ENCODE data around the gene XG.

XG gene

GRCh38 chrX:2709556-2709955 lies 42.3 kb upstream of the XG start:
- Histone ChIP-seq H3K4me3 (ENCODE audit: control insufficient read depth in 1 of 7, extremely low read depth in 1 of 7, insufficient read depth in 4 of 7, low read depth in 2 of 7, low read length in 6 of 7) (peak overlapping the region in 3 of 7 experiments; percentile 12 to 63 (median 37)), H3K27me3 (replicated peaks in 2 of 5; ENCODE audit: control insufficient read depth in 4 of 5, insufficient read depth in 5 of 5, low read length in 4 of 5) (no peaks in the 10 kb centered on the region), H3K36me3 (ENCODE audit: control insufficient read depth in 4 of 4, insufficient read depth in 4 of 4, low read length in 3 of 4) (peaks cover 0 to 21% (median 12%) of the 10 kb centered on the region in 4 experiments), H3K9me3 (ENCODE audit: control extremely low read depth in 1 of 5, control insufficient read depth in 4 of 5, insufficient read depth in 2 of 5, low read depth in 1 of 5, low read length in 4 of 5) (no peaks in the 10 kb centered on the region), H3K4me1 (ENCODE audit: control extremely low read depth in 1 of 4, control insufficient read depth in 4 of 4, insufficient read depth in 4 of 4, low read length in 3 of 4) (peaks cover 43 to 96% (median 86%) of the 10 kb centered on the region in 4 experiments), H3K27ac (ENCODE audit: insufficient read depth in 1 of 2, low read depth in 1 of 2, low read length in 2 of 2, poor library complexity in 1 of 2, severe bottlenecking in 2 of 2) (peak overlapping the region; percentile 96 to 97)
- POLR2A ChIA-PET, result no interaction called here
- CTCF ChIA-PET, result no interaction called here
- DNase-seq, result peak in 2 of 3 donors; percentile 51 to 64
- 83% methylated on average over 9 of the region's 9 CpGs for WGBS (ENCODE audit: insufficient coverage)

GRCh38 chrX:2710041-2710840 lies 41.6 kb upstream of the XG start:
- POLR2A ChIA-PET, result no interaction called here
- H3K27ac ChIP-seq (ENCODE audit: insufficient read depth in 1 of 2, low read depth in 1 of 2, low read length in 2 of 2, poor library complexity in 1 of 2, severe bottlenecking in 2 of 2), result peak overlapping the region; percentile 96 to 97
- peak overlapping the region in 5 of 7 experiments; percentile 11 to 63 (median 31) for H3K4me3 ChIP-seq (ENCODE audit: control insufficient read depth in 1 of 7, extremely low read depth in 1 of 7, insufficient read depth in 4 of 7, low read depth in 2 of 7, low read length in 6 of 7)
- 31% methylated on average over 6 of the region's 15 CpGs for WGBS (ENCODE audit: insufficient coverage)
- peaks cover 7 to 28% (median 14%) of the 10 kb centered on the region in 4 experiments for H3K36me3 ChIP-seq (ENCODE audit: control insufficient read depth in 4 of 4, insufficient read depth in 4 of 4, low read length in 3 of 4)
- H3K4me1 ChIP-seq (ENCODE audit: control extremely low read depth in 1 of 4, control insufficient read depth in 4 of 4, insufficient read depth in 4 of 4, low read length in 3 of 4), result peaks cover 42 to 96% (median 84%) of the 10 kb centered on the region in 4 experiments
- H3K27me3 ChIP-seq (replicated peaks in 2 of 5; ENCODE audit: control insufficient read depth in 4 of 5, insufficient read depth in 5 of 5, low read length in 4 of 5), result no peaks in the 10 kb centered on the region
- no peaks in the 10 kb centered on the region for H3K9me3 ChIP-seq (ENCODE audit: control extremely low read depth in 1 of 5, control insufficient read depth in 4 of 5, insufficient read depth in 2 of 5, low read depth in 1 of 5, low read length in 4 of 5)
- CTCF ChIA-PET, result no interaction called here
- DNase-seq, result peak; percentile 69 to 89 (median 81)

GRCh38 chrX:2711441-2711840 lies 40.4 kb upstream of the XG start:
- Histone ChIP-seq H3K27ac (ENCODE audit: insufficient read depth in 1 of 2, low read depth in 1 of 2, low read length in 2 of 2, poor library complexity in 1 of 2, severe bottlenecking in 2 of 2) (peak overlapping the region in 1 of 2 experiments; percentile 10), H3K36me3 (ENCODE audit: control insufficient read depth in 4 of 4, insufficient read depth in 4 of 4, low read length in 3 of 4) (peaks cover 9 to 32% (median 19%) of the 10 kb centered on the region in 4 experiments), H3K4me3 (ENCODE audit: control insufficient read depth in 1 of 7, extremely low read depth in 1 of 7, insufficient read depth in 4 of 7, low read depth in 2 of 7, low read length in 6 of 7) (no peak overlapping the region), H3K4me1 (ENCODE audit: control extremely low read depth in 1 of 4, control insufficient read depth in 4 of 4, insufficient read depth in 4 of 4, low read length in 3 of 4) (peaks cover 36 to 91% (median 75%) of the 10 kb centered on the region in 4 experiments), H3K9me3 (ENCODE audit: control extremely low read depth in 1 of 5, control insufficient read depth in 4 of 5, insufficient read depth in 2 of 5, low read depth in 1 of 5, low read length in 4 of 5) (no peaks in the 10 kb centered on the region), H3K27me3 (replicated peaks in 2 of 5; ENCODE audit: control insufficient read depth in 4 of 5, insufficient read depth in 5 of 5, low read length in 4 of 5) (no peaks in the 10 kb centered on the region)
- POLR2A ChIA-PET, result no interaction called here
- CTCF ChIA-PET, result no interaction called here
- 100% methylated on average over 1 of the region's 2 CpGs for WGBS (ENCODE audit: insufficient coverage)
- DNase-seq, result no peak

GRCh38 chrX:2712428-2712827 lies 39.4 kb upstream of the XG start:
- Histone ChIP-seq H3K36me3 (ENCODE audit: control insufficient read depth in 4 of 4, insufficient read depth in 4 of 4, low read length in 3 of 4) (peaks cover 12 to 42% (median 22%) of the 10 kb centered on the region in 4 experiments), H3K9me3 (ENCODE audit: control extremely low read depth in 1 of 5, control insufficient read depth in 4 of 5, insufficient read depth in 2 of 5, low read depth in 1 of 5, low read length in 4 of 5) (no peaks in the 10 kb centered on the region), H3K27ac (ENCODE audit: insufficient read depth in 1 of 2, low read depth in 1 of 2, low read length in 2 of 2, poor library complexity in 1 of 2, severe bottlenecking in 2 of 2) (no peak overlapping the region), H3K4me3 (ENCODE audit: control insufficient read depth in 1 of 7, extremely low read depth in 1 of 7, insufficient read depth in 4 of 7, low read depth in 2 of 7, low read length in 6 of 7) (peak overlapping the region in 1 of 7 experiments; percentile 21), H3K4me1 (ENCODE audit: control extremely low read depth in 1 of 4, control insufficient read depth in 4 of 4, insufficient read depth in 4 of 4, low read length in 3 of 4) (peaks cover 36 to 87% (median 70%) of the 10 kb centered on the region in 4 experiments), H3K27me3 (replicated peaks in 2 of 5; ENCODE audit: control insufficient read depth in 4 of 5, insufficient read depth in 5 of 5, low read length in 4 of 5) (no peaks in the 10 kb centered on the region)
- DNase-seq, result no peak
- POLR2A ChIA-PET, result no interaction called here
- 98% methylated on average over 6 of the region's 9 CpGs for WGBS (ENCODE audit: insufficient coverage)
- CTCF ChIA-PET, result no interaction called here

GRCh38 chrX:2712890-2713840 lies 38.7 kb upstream of the XG start:
- ChIA-PET POLR2A (no interaction called here), CTCF (no interaction called here)
- DNase-seq, result peak in 2 of 3 donors; percentile 47 to 68
- 70% methylated on average over 7 of the region's 13 CpGs for WGBS (ENCODE audit: insufficient coverage)
- H3K27ac ChIP-seq (ENCODE audit: insufficient read depth in 1 of 2, low read depth in 1 of 2, low read length in 2 of 2, poor library complexity in 1 of 2, severe bottlenecking in 2 of 2), result no peak overlapping the region
- peaks cover 33 to 83% (median 64%) of the 10 kb centered on the region in 4 experiments for H3K4me1 ChIP-seq (ENCODE audit: control extremely low read depth in 1 of 4, control insufficient read depth in 4 of 4, insufficient read depth in 4 of 4, low read length in 3 of 4)
- peak overlapping the region in 1 of 7 experiments; percentile 62 for H3K4me3 ChIP-seq (ENCODE audit: control insufficient read depth in 1 of 7, extremely low read depth in 1 of 7, insufficient read depth in 4 of 7, low read depth in 2 of 7, low read length in 6 of 7)
- no peaks in the 10 kb centered on the region for H3K27me3 ChIP-seq (replicated peaks in 2 of 5; ENCODE audit: control insufficient read depth in 4 of 5, insufficient read depth in 5 of 5, low read length in 4 of 5)
- H3K36me3 ChIP-seq (ENCODE audit: control insufficient read depth in 4 of 4, insufficient read depth in 4 of 4, low read length in 3 of 4), result peaks cover 12 to 49% (median 24%) of the 10 kb centered on the region in 4 experiments
- H3K9me3 ChIP-seq (ENCODE audit: control extremely low read depth in 1 of 5, control insufficient read depth in 4 of 5, insufficient read depth in 2 of 5, low read depth in 1 of 5, low read length in 4 of 5), result no peaks in the 10 kb centered on the region

- Histone ChIP-seq H3K27me3 (replicated peaks in 2 of 5; ENCODE audit: control insufficient read depth in 4 of 5, insufficient read depth in 5 of 5, low read length in 4 of 5) (no peaks in the 10 kb centered on the region), H3K36me3 (ENCODE audit: control insufficient read depth in 4 of 4, insufficient read depth in 4 of 4, low read length in 3 of 4) (peaks cover 18 to 58% (median 33%) of the 10 kb centered on the region in 4 experiments), H3K27ac (ENCODE audit: insufficient read depth in 1 of 2, low read depth in 1 of 2, low read length in 2 of 2, poor library complexity in 1 of 2, severe bottlenecking in 2 of 2) (peak overlapping the region in 1 of 2 experiments; percentile 26), H3K9me3 (ENCODE audit: control extremely low read depth in 1 of 5, control insufficient read depth in 4 of 5, insufficient read depth in 2 of 5, low read depth in 1 of 5, low read length in 4 of 5) (no peaks in the 10 kb centered on the region), H3K4me3 (ENCODE audit: control insufficient read depth in 1 of 7, extremely low read depth in 1 of 7, insufficient read depth in 4 of 7, low read depth in 2 of 7, low read length in 6 of 7) (no peak overlapping the region), H3K4me1 (ENCODE audit: control extremely low read depth in 1 of 4, control insufficient read depth in 4 of 4, insufficient read depth in 4 of 4, low read length in 3 of 4) (peaks cover 26 to 69% (median 50%) of the 10 kb centered on the region in 4 experiments)
- 63% methylated on average over 4 of the region's 6 CpGs for WGBS (ENCODE audit: insufficient coverage)
- DNase-seq, result no peak
- ChIA-PET POLR2A (no interaction called here), CTCF (no interaction called here)
Measured at GRCh38 chrX:2714551-2714950, 37.3 kb upstream of the XG start.
